ENCODE measurements around the gene SHROOM3. TPM values are rescaled to one million over a fixed set of nuclear protein-coding genes. Genes with fewer than 3 reads are reported as not detected.

SHROOM3 gene
- polyA plus RNA-seq, 2 of the 4 experiments (the other 2 are of a cell fraction), result 2.8 to 5.1 TPM

DNA sequence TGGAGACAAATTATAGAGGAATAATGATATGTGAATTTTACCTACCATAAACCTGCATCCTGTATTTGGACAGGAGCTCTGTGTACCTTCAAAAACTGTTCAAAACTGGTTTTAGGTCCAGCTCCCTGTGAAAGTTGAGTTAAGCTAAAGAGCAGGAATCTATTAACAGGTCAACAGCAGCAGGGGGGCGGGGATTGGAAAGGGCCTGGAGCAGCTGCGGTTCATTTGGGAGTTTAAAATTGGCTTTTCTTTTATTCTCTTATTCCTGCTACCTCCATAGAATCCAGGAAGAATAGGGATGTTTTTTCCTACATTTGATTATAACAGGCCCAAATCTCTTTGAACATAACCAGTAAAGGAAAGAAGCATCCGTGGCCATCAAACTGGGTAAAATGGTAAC is 23.8 kb downstream of the SHROOM3 start:
- ChIA-PET CTCF (no interaction called here), POLR2A (no interaction called here)
- H3K27ac ChIP-seq, result no peak overlapping the region
- no peaks in the 10 kb centered on the region; the same call in 2 of the 3 replicates for H3K9me3 ChIP-seq
- no peak overlapping the region for H3K4me2 ChIP-seq
- ATAC-seq (no peak), FAIRE-seq (no peak), DNase-seq (ENCODE audit: low read depth in 1 of 2, low spot score in 1 of 2) (no peak)
- H3K4me1 ChIP-seq, result no peaks in the 10 kb centered on the region
- H3K4me3 ChIP-seq, result no peak overlapping the region
- WGBS (ENCODE audit: missing lambda C conversion rate), result 94% methylated on average over 3 of the region's 3 CpGs
- TF ChIP-seq PHF8 (IDR thresholded peaks at IDR 0.05; ENCODE audit: borderline replicate concordance, low read depth) (no peak), EP300 (IDR thresholded peaks at IDR 0.05) (no peak), JUN (IDR thresholded peaks at IDR 0.05) (no peak), FOXS1 (CRISPR knock-in tag; IDR thresholded peaks at IDR 0.05) (no peak)

DNA sequence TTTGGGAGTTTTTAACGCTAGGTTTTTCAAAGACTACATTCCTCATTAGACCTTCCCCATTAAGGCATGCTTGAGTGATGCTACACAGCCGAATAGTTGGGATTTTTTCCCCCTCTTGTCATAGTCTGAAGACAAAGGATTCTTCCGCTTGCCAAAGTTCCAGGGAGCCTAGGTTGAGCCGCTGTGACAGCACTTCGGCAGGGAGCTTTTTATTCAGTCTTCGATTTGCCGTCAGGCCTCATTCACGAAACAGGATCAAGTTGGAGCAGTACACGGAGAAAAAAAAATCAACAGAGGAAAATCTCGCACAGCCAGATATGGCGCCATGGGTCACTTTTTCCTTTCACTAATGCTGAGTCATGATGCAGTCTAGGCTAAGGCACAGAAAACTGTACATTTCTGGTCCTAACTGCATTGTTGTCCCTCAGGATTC is 24.3 kb downstream of the SHROOM3 start:
- no peak for FAIRE-seq
- peak in 1 of 2 experiments; percentile 13 for DNase-seq (ENCODE audit: low read depth in 1 of 2, low spot score in 1 of 2)
- TF ChIP-seq, protein P1, sequence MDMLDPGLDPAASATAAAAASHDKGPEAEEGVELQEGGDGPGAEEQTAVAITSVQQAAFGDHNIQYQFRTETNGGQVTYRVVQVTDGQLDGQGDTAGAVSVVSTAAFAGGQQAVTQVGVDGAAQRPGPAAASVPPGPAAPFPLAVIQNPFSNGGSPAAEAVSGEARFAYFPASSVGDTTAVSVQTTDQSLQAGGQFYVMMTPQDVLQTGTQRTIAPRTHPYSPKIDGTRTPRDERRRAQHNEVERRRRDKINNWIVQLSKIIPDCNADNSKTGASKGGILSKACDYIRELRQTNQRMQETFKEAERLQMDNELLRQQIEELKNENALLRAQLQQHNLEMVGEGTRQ (IDR thresholded peaks at IDR 0.05), result no peak
- TF ChIP-seq RCOR1 (IDR thresholded peaks at IDR 0.05; ENCODE audit: low read depth, low read length) (no peak), FOSL2 (IDR thresholded peaks at IDR 0.05) (no peak), FOSL2 (CRISPR knock-in tag; IDR thresholded peaks at IDR 0.05) (no peak), MAFK (IDR thresholded peaks at IDR 0.05; ENCODE audit: partially characterized antibody) (peak; percentile 67), EHF (CRISPR knock-in tag; IDR thresholded peaks at IDR 0.05) (no peak), MAX (IDR thresholded peaks at IDR 0.05) (no peak), EP300 (IDR thresholded peaks at IDR 0.05) (no peak), CHD2 (IDR thresholded peaks at IDR 0.05; ENCODE audit: low read length, partially characterized antibody) (no peak), NFE2L2 (conservative IDR thresholded peaks at IDR 0.05; ENCODE audit: low read length) (peak; percentile 68)
- TF ChIP-seq, protein P2, sequence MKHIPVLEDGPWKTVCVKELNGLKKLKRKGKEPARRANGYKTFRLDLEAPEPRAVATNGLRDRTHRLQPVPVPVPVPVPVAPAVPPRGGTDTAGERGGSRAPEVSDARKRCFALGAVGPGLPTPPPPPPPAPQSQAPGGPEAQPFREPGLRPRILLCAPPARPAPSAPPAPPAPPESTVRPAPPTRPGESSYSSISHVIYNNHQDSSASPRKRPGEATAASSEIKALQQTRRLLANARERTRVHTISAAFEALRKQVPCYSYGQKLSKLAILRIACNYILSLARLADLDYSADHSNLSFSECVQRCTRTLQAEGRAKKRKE (CRISPR knock-in tag; IDR thresholded peaks at IDR 0.05; ENCODE audit: low read depth), result no peak
- TF ChIP-seq, protein P3, sequence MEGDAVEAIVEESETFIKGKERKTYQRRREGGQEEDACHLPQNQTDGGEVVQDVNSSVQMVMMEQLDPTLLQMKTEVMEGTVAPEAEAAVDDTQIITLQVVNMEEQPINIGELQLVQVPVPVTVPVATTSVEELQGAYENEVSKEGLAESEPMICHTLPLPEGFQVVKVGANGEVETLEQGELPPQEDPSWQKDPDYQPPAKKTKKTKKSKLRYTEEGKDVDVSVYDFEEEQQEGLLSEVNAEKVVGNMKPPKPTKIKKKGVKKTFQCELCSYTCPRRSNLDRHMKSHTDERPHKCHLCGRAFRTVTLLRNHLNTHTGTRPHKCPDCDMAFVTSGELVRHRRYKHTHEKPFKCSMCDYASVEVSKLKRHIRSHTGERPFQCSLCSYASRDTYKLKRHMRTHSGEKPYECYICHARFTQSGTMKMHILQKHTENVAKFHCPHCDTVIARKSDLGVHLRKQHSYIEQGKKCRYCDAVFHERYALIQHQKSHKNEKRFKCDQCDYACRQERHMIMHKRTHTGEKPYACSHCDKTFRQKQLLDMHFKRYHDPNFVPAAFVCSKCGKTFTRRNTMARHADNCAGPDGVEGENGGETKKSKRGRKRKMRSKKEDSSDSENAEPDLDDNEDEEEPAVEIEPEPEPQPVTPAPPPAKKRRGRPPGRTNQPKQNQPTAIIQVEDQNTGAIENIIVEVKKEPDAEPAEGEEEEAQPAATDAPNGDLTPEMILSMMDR (IDR thresholded peaks at IDR 0.05), result no peak
- no peak for ATAC-seq
- CTCF ChIA-PET, result no interaction called here
- Histone ChIP-seq H3K9me3 (no peaks in the 10 kb centered on the region; the same call in 2 of the 3 replicates), H3K4me1 (no peaks in the 10 kb centered on the region), H3K4me2 (no peak overlapping the region), H3K4me3 (no peak overlapping the region), H3K27ac (no peak overlapping the region)
- POLR2A ChIA-PET, result no interaction called here
- WGBS (ENCODE audit: missing lambda C conversion rate), result 83% methylated on average over 11 of the region's 11 CpGs

DNA sequence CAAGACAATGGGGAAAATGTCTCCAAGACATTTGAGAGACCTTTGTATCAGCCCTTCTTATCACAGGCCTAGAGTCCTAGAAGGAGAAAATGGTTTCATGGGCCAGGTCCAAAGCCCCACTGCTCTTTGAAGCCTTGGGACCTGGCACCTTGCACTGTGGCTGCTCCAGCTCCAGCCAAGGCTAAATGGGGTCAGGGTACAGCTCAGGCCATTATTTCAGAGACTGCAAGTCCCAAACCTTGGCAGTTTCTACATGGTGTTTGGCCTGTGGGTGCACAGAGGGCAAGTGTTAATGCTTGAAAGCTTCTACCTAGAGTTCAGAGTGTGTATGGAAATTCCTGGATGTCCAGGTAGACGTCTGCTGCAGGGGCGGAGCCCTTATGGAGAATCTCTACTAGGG is 28.5 kb downstream of the SHROOM3 start:
- DNase-seq (ENCODE audit: low read depth in 1 of 2, low spot score in 1 of 2) (no peak), FAIRE-seq (no peak), ATAC-seq (no peak)
- H3K27ac ChIP-seq, result no peak overlapping the region
- POLR2A ChIA-PET, result no interaction called here
- H3K4me2 ChIP-seq, result no peak overlapping the region
- CTCF ChIA-PET, result interaction anchor here (0.8 kb wide), 1 partner anchor 777 kb away, joined by 3 read pairs; no protein-coding TSS in a partner anchor
- TF ChIP-seq CHD2 (IDR thresholded peaks at IDR 0.05; ENCODE audit: low read length, partially characterized antibody) (no peak), EP300 (IDR thresholded peaks at IDR 0.05) (no peak), TP53 (CRISPR knock-in tag; IDR thresholded peaks at IDR 0.05) (no peak), RFX5 (IDR thresholded peaks at IDR 0.05) (no peak), POLR2A (IDR thresholded peaks at IDR 0.05; ENCODE audit: low read length) (no peak), ESRRA (IDR thresholded peaks at IDR 0.05; ENCODE audit: borderline replicate concordance, low read length) (no peak), ZFP36 (IDR thresholded peaks at IDR 0.05; ENCODE audit: borderline replicate concordance, partially characterized antibody) (no peak), HOXA7 (CRISPR knock-in tag; IDR thresholded peaks at IDR 0.05) (no peak), ZSCAN20 (CRISPR knock-in tag; IDR thresholded peaks at IDR 0.05) (no peak), FOSB (CRISPR knock-in tag; IDR thresholded peaks at IDR 0.05) (no peak)
- TF ChIP-seq, protein P4, sequence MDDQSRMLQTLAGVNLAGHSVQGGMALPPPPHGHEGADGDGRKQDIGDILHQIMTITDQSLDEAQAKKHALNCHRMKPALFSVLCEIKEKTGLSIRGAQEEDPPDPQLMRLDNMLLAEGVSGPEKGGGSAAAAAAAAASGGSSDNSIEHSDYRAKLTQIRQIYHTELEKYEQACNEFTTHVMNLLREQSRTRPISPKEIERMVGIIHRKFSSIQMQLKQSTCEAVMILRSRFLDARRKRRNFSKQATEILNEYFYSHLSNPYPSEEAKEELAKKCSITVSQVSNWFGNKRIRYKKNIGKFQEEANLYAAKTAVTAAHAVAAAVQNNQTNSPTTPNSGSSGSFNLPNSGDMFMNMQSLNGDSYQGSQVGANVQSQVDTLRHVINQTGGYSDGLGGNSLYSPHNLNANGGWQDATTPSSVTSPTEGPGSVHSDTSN (IDR thresholded peaks at IDR 0.05), result no peak
- TF ChIP-seq, protein P1 (IDR thresholded peaks at IDR 0.05), result no peak
- H3K9me3 ChIP-seq, result no peaks in the 10 kb centered on the region; the same call in 2 of the 3 replicates
- 33% methylated on average over 1 of the region's 2 CpGs for WGBS (ENCODE audit: missing lambda C conversion rate)
- H3K4me3 ChIP-seq, result no peak overlapping the region
- H3K4me1 ChIP-seq, result no peaks in the 10 kb centered on the region
